CD4-positive, alpha-beta T cell treated with Interleukin-12 subunit alpha and Interleukin-12 subunit beta, for 1 hour (primary cell): ENCODE data around the gene PIP5K1A.

Experiments used
- DNase-seq: peaks from one replicate; pipeline ENCODE4 v3.0.0-alpha.2; 2020

The PIP5K1A gene

DNA sequence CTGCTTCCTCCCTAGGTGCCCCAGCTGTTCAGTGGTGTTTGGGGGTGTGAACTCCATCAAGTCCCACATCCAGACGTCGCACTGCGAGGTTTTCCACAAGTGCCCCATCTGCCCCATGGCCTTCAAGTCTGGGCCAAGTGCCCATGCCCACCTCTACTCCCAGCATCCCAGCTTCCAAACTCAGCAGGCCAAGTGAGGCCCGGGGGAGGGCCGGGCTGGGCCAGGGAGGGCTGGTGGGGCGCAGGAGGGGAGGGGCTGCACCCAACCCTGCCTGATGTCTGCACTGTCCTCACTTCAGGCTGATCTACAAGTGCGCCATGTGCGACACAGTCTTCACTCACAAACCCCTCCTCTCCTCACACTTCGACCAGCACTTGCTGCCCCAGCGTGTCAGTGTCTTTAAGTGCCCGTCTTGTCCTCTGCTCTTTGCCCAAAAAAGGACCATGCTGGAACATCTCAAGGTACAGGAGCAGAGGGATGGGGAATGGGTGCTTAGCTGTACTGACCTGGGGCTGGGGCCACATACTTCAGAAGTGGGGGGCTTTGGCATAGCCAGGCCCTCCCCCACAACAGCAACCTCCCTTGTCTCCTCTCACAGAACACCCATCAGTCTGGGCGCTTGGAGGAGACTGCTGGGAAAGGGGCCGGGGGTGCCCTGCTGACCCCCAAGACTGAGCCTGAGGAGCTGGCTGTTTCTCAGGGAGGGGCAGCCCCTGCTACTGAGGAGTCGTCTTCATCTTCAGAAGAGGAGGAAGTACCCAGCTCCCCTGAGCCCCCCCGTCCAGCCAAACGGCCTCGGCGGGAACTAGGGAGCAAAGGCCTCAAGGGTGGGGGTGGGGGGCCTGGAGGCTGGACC lies 91.0 kb downstream of the PIP5K1A start:
- no peak for DNase-seq

- DNase-seq: no peak
Measured at GRCh38 chr1:151289991-151290708, 91.8 kb downstream of the PIP5K1A start.

DNA sequence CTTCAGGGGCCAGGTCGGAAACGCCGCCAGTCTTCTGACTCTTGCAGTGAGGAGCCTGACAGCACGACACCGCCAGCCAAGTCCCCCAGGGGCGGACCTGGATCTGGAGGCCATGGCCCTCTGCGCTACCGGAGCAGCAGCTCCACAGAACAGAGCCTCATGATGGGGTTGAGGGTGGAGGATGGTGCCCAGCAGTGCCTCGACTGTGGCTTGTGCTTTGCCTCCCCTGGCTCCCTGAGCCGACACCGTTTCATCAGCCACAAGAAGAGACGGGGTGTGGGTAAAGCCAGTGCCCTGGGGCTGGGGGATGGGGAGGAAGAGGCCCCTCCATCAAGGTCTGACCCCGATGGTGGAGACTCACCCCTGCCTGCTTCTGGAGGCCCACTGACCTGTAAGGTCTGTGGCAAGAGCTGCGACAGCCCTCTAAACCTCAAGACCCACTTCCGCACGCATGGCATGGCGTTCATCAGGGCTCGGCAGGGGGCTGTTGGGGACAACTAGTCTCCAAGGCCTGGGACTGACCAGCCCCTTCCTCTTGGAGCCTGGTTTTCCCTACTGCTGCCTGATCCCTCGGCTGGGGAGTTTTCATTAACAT lies 92.5 kb downstream of the PIP5K1A start:
- no peak for DNase-seq

DNA sequence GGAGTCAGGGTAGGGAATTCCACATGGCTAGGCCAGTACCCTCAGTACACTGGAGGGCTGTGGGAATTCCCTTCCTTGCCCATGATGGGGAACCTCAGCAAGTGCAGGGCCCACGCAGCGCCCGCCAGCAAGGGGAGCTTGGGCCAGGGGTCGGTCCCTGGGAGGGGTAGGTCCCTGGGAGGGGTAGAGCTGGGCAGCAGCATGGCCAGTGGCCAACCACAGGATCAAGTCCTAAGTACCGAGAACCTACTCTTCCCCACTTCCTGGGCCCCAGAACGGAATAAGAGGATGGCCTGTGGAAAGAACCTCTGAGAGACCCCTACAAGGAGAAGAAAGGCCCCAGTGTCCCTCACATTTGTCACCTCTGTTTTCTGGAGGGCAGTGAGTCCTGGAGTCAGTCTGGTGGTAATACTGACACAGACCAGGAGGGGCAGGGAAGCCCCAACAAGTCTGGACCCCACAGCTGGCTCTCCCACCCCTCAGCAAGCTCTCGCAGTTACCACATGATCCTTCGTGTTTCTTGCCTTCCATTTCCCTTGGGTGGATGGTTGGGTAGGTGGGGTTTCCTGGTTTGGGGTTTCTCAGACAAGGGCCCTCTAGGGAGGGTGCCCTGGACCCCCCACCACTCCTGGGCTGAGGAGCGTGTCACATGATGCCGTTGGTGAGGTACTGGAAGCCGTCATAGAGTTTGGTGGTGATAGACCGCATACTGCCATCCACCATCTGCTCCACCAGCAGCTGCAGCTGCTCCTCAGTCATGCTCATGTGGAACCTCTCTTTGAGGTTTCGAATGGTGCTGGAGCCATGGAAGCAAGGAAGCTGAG lies 94.1 kb downstream of the PIP5K1A start:
- no peak for DNase-seq

GRCh38 chr1:151293093-151293492 lies 94.7 kb downstream of the PIP5K1A start:
- no peak for DNase-seq

- no peak for DNase-seq
Measured at GRCh38 chr1:151294742-151295462, 96.5 kb downstream of the PIP5K1A start.
